AG04450 (cell line): Measurements from ENCODE around the gene SLC24A4. TPM values are rescaled to one million over a fixed set of nuclear protein-coding genes. Genes with fewer than 3 reads are reported as not detected.

Experiments used
- CTCF ChIA-PET: fragments of 300-600, 350-600 bp; formaldehyde crosslinking; extraction: SDS; loops from one replicate; lab custom pipeline; 2022; ENCODE audit warnings: antibody characterized with exemption, inconsistent platforms; lab: Charles Lee
- POLR2A ChIA-PET: fragments of 350-600 bp; formaldehyde crosslinking; extraction: SDS; loops from one replicate; lab custom pipeline; 2021; ENCODE audit warnings: antibody characterized with exemption, inconsistent platforms; lab: Yijun Ruan, JAX
- DNase-seq: peaks from one replicate; pipeline ENCODE4 v3.0.0-alpha.2; 2011; ENCODE audit warnings: low read depth, low spot score
- H3K27ac ChIP-seq: one replicate; pipeline ENCODE4 v1.5.1; 2012; ENCODE audit warnings: low read depth, low read length, control low read depth
- H3K27me3 ChIP-seq: one replicate; pipeline ENCODE4 v1.6.0; 2012; ENCODE audit warnings: low read length; ENCODE audit not compliant: control insufficient read depth, insufficient read depth
- H3K4me3 ChIP-seq: 2 replicates; pipeline ENCODE4 v1.5.1; 2011; ENCODE audit warnings: mild to moderate bottlenecking, low read depth, low read length, control low read depth
- H3K9me3 ChIP-seq: 2 replicates; pipeline ENCODE4 v1.5.1; 2012; ENCODE audit warnings: low read length; ENCODE audit not compliant: control insufficient read depth, insufficient read depth
- polyA plus RNA-seq: library from polyadenylated mRNA; depleted of rRNA; stranded (reverse); fragments of >200 nt; gene quantifications from 2 replicates; pipeline ENCODE4 v1.2.3, GENCODE V29; 2011
- TF ChIP-seq, protein P1 (sequence below): IDR thresholded peaks from 2 replicates; pipeline ENCODE4 v1.5.1; 2011; ENCODE audit warnings: low read depth, low read length, control low read depth, inconsistent platforms

Gene SLC24A4
- polyA plus RNA-seq, 1 experiment: not detected

DNA sequence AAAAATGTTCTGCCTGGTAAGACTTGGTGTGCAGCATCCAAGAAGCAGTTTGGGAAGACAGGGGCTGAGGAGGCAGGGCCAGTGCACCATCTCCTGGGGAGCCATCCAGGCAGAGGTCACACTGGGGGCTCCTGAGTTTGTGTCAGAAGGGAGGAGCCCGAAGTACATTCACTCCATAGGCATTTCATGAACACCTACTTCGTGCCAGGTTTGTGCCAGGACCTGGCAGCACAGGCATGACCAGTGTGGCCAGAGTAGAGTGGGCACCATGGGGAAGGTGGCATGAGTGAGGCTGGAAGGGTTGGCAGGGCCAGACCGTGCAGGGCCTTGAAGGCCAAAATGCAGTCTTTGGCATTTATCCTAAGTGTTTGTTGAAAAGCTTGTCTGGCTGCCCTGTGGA is 104.1 kb downstream of the SLC24A4 start:
- peaks cover 22% of the 10 kb centered on the region for H3K9me3 ChIP-seq
- H3K4me3 ChIP-seq: no peak overlapping the region
- TF ChIP-seq, protein P1, sequence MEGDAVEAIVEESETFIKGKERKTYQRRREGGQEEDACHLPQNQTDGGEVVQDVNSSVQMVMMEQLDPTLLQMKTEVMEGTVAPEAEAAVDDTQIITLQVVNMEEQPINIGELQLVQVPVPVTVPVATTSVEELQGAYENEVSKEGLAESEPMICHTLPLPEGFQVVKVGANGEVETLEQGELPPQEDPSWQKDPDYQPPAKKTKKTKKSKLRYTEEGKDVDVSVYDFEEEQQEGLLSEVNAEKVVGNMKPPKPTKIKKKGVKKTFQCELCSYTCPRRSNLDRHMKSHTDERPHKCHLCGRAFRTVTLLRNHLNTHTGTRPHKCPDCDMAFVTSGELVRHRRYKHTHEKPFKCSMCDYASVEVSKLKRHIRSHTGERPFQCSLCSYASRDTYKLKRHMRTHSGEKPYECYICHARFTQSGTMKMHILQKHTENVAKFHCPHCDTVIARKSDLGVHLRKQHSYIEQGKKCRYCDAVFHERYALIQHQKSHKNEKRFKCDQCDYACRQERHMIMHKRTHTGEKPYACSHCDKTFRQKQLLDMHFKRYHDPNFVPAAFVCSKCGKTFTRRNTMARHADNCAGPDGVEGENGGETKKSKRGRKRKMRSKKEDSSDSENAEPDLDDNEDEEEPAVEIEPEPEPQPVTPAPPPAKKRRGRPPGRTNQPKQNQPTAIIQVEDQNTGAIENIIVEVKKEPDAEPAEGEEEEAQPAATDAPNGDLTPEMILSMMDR: no peak
- no peak overlapping the region for H3K27ac ChIP-seq
- POLR2A ChIA-PET: no interaction called here
- peaks cover 14% of the 10 kb centered on the region for H3K27me3 ChIP-seq
- DNase-seq: no peak
- CTCF ChIA-PET: no interaction called here

DNA sequence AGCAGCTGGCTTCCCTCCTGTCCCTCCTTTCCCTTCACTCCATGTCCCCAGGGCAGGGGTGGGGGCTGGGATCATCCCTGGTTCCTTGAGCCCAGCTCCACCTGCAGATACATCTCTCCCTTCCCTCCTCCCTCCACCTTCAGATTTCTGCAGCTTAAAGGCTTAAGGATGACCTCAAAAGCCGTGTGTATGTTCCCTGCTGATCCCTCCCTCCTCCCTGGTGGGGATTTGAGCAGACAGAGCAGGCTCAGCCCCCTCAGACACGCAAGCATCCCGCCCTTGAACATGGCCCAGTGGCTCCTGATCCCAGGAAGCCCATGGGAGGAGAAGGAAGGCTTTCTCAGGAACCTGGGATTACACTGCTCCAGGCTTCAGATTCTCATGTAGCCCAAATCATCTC is 107.7 kb downstream of the SLC24A4 start:
- H3K4me3 ChIP-seq: no peak overlapping the region
- peaks cover 7% of the 10 kb centered on the region; the same call in 1 of the 2 replicates for H3K9me3 ChIP-seq
- peak overlapping the region; percentile 21 for H3K27ac ChIP-seq
- H3K27me3 ChIP-seq: peaks cover 16% of the 10 kb centered on the region
- TF ChIP-seq, protein P1: no peak
- no peak for DNase-seq
- ChIA-PET POLR2A (interaction anchor here (0.6 kb wide), 1 partner anchor 147 kb away, joined by 4 read pairs; no protein-coding TSS in a partner anchor), CTCF (no interaction called here)

DNA sequence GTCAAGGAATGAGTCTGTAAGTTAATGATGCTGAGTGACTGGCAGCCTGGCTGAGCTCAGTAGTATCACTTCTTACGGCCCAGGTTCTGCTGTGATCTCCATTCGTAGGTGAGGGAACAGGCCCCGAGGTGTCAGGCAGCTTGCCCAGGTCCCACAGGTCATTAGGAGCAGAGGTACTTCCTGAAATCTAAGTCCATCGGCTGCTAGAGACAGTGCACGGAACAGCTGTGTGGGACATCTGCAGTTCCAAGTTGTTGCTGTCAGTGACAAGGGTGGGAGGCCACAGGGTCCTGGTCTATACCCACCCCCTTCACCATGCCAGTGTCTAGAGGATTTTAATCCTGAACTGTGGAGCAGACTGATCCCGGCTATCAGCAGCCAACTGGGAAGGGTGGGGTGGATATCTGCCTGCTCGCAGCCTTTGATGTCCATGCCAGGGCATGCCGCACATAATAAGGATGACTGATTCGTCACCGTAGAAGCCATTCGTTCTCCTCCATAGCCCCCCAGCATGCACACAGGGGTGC is 108.3 kb downstream of the SLC24A4 start:
- DNase-seq: no peak
- TF ChIP-seq, protein P1: no peak
- ChIA-PET POLR2A (no interaction called here), CTCF (no interaction called here)
- peaks cover 6% of the 10 kb centered on the region; the same call in 1 of the 2 replicates for H3K9me3 ChIP-seq
- H3K27ac ChIP-seq: no peak overlapping the region
- no peak overlapping the region for H3K4me3 ChIP-seq
- H3K27me3 ChIP-seq: peaks cover 16% of the 10 kb centered on the region

DNA sequence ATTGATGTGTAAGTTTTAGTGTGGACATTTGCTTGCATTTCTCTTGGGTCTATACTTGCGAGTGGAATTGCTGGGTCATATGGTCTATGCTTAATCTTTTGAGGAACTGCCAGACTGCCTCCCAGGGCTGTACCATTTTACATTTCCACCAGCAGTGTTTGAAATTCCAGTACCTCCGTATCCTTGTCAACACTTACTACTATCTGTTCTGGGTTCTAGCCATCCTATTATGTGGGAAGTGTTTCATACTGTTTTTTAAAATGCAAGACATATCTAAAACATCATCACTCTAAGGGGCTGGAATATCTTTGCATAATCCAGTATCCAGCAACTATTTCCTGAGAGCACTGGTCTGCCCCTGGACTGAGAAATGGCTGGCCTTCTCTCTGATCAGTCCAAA is 110.4 kb downstream of the SLC24A4 start:
- no peak for DNase-seq
- H3K27ac ChIP-seq: no peak overlapping the region
- CTCF ChIA-PET: no interaction called here
- peaks cover 3% of the 10 kb centered on the region; the same call in 1 of the 2 replicates for H3K9me3 ChIP-seq
- no peak overlapping the region for H3K4me3 ChIP-seq
- POLR2A ChIA-PET: no interaction called here
- TF ChIP-seq, protein P1: no peak
- H3K27me3 ChIP-seq: peaks cover 20% of the 10 kb centered on the region

DNA sequence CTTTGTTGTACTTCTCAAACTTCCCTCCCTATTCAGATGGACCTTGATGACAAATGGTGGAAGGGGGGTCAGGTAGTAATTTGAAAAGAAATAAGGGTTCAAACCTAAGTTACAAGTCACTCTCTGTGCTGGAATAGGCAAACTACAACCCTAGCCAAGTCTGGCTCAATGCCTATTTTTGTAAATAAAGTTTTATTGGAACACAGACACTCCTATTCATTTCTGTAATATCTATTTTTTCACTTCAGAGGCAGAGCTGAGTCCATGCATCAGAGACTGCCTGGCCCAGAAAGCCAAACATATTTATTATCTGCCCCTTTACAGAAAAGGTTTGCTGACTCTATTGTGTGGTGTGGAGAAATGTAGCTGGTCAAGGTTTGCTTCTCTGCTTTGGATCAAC is 112.2 kb downstream of the SLC24A4 start:
- ChIA-PET POLR2A (no interaction called here), CTCF (no interaction called here)
- H3K27ac ChIP-seq: no peak overlapping the region
- DNase-seq: no peak
- peaks cover 18% of the 10 kb centered on the region for H3K27me3 ChIP-seq
- H3K9me3 ChIP-seq: peaks cover 3% of the 10 kb centered on the region; the same call in 1 of the 2 replicates
- TF ChIP-seq, protein P1: no peak
- H3K4me3 ChIP-seq: no peak overlapping the region
